Calu3 (cell line): ENCODE results near the gene ZKSCAN4. TPM values are rescaled to one million over a fixed set of nuclear protein-coding genes. Genes with fewer than 3 reads are reported as not detected.

ENCODE experiments used
- BruUV-seq: library from RNA; stranded (reverse); fragments of 400-500 nt; replicated peaks from 2 replicates; lab custom pipeline; 2021; lab: Mats Ljungman, UMichigan
- CTCF ChIA-PET: fragments of 300-600 bp; sonication (Branson Sonifier 250); formaldehyde crosslinking; loops from one replicate; lab custom pipeline; 2022; ENCODE audit warnings: antibody characterized with exemption; lab: Charles Lee
- DNase-seq: peaks from one replicate; pipeline ENCODE4 v3.0.0; 2022
- H3K27ac Mint-ChIP-seq: one replicate; pipeline ENCODE4 v1.8.0; 2022; ENCODE audit warnings: mixed read lengths; ENCODE audit not compliant: unreplicated experiment
- H3K27me3 Mint-ChIP-seq: one replicate; pipeline ENCODE4 v1.8.0; 2022; ENCODE audit warnings: mixed read lengths; ENCODE audit not compliant: unreplicated experiment
- H3K36me3 Mint-ChIP-seq: one replicate; pipeline ENCODE4 v1.8.0; 2022; ENCODE audit warnings: mild to moderate bottlenecking, moderate library complexity, mixed read lengths; ENCODE audit not compliant: insufficient read depth, unreplicated experiment
- H3K4me1 Mint-ChIP-seq: one replicate; pipeline ENCODE4 v1.8.0; 2022; ENCODE audit warnings: mild to moderate bottlenecking, low read depth, mixed read lengths; ENCODE audit not compliant: unreplicated experiment
- H3K4me3 Mint-ChIP-seq: one replicate; pipeline ENCODE4 v1.8.0; 2022; ENCODE audit warnings: mild to moderate bottlenecking, low read depth, moderate library complexity, mixed read lengths; ENCODE audit not compliant: unreplicated experiment
- H3K9me3 Mint-ChIP-seq: one replicate; pipeline ENCODE4 v1.8.0; 2022; ENCODE audit warnings: low read depth, mixed read lengths; ENCODE audit not compliant: unreplicated experiment
- CTCF ChIP-seq: fragments of 200-600 bp; IDR thresholded peaks from one replicate; pipeline ENCODE4 v1.8.0; 2022; ENCODE audit warnings: antibody characterized with exemption; ENCODE audit not compliant: unreplicated experiment
- intact Hi-C: fragments of 100-400 bp; cut with micrococcal nuclease; formaldehyde crosslinking; loops from one replicate; pipeline ENCODE4 v1.10.0; 2022; ENCODE audit not compliant: unreplicated experiment
- total RNA-seq: library from RNA; stranded (reverse); gene quantifications from 2 replicates; pipeline ENCODE4 v1.2.3, GENCODE V29; 2022

ZKSCAN4 gene
- total RNA-seq, 1 experiment from 2014 or later: 6.7 TPM

- no peak for DNase-seq
- BruUV-seq: no TSS peak
- Mint-ChIP-seq H3K4me1 (no peaks in the 10 kb centered on the region), H3K27ac (no peak overlapping the region), H3K27me3 (no peaks in the 10 kb centered on the region), H3K9me3 (peaks cover 6% of the 10 kb centered on the region), H3K36me3 (no peaks in the 10 kb centered on the region), H3K4me3 (no peak overlapping the region)
- TF ChIP-seq CTCF: no peak
- intact Hi-C loops: no loop called here
- CTCF ChIA-PET: no interaction called here
Measured at GRCh38 chr6:28203201-28203600, 48.9 kb downstream of the ZKSCAN4 start.

GRCh38 chr6:28200020-28200419, 52.0 kb downstream of the ZKSCAN4 start:
- intact Hi-C loops: no loop called here
- BruUV-seq: no TSS peak
- DNase-seq: no peak
- CTCF ChIA-PET: no interaction called here
- TF ChIP-seq CTCF: no peak
- H3K27me3 Mint-ChIP-seq: no peaks in the 10 kb centered on the region
- no peaks in the 10 kb centered on the region for H3K4me1 Mint-ChIP-seq
- peaks cover 9% of the 10 kb centered on the region for H3K9me3 Mint-ChIP-seq
- H3K36me3 Mint-ChIP-seq: no peaks in the 10 kb centered on the region
- no peak overlapping the region for H3K4me3 Mint-ChIP-seq
- H3K27ac Mint-ChIP-seq: no peak overlapping the region

Other genes with a start within 250 kb of the ZKSCAN4 start
- gene ZNF165, start 171.7 kb downstream of the ZKSCAN4 start, total RNA-seq: 6.3 and 7.0 TPM in 2 replicates
- gene ZSCAN16, start 127.7 kb downstream of the ZKSCAN4 start, total RNA-seq: 14.2 and 15.9 TPM in 2 replicates
- 23.2 and 27.5 TPM in 2 replicates for gene ZKSCAN8, start 110.4 kb downstream of the ZKSCAN4 start, total RNA-seq
- gene ZSCAN9, start 27.0 kb downstream of the ZKSCAN4 start, total RNA-seq: 24.6 and 25.8 TPM in 2 replicates
- gene NKAPL, start 7.0 kb upstream of the ZKSCAN4 start, total RNA-seq: not detected in 2 replicates
- 13.1 and 14.2 TPM in 2 replicates for gene ZSCAN26, start 14.9 kb upstream of the ZKSCAN4 start, total RNA-seq
- 3.1 and 4.9 TPM in 2 replicates for gene PGBD1, start 29.3 kb upstream of the ZKSCAN4 start, total RNA-seq
- gene ZSCAN31, start 83.9 kb upstream of the ZKSCAN4 start, total RNA-seq: 4.9 and 5.8 TPM in 2 replicates
- 7.3 and 7.8 TPM in 2 replicates for gene ZKSCAN3, start 97.7 kb upstream of the ZKSCAN4 start, total RNA-seq
- gene ZSCAN12, start 147.5 kb upstream of the ZKSCAN4 start, total RNA-seq: 4.7 and 5.2 TPM in 2 replicates
- gene ZSCAN23, start 191.2 kb upstream of the ZKSCAN4 start, total RNA-seq: 1.8 and 3.7 TPM in 2 replicates